Chondrocyte (in vitro differentiated cells): ENCODE results near the gene GRN. TPM values are rescaled to one million over a fixed set of nuclear protein-coding genes. Genes with fewer than 3 reads are reported as not detected.
"Not testable (repeated sequence)": the region's sequence is repeated elsewhere in the genome, so short reads cannot be mapped to it uniquely, and the experiment has no call there.

Source experiments
- DNase-seq: peaks from one replicate; pipeline ENCODE4 v3.0.0; 2021; ENCODE audit warnings: mixed read lengths, low spot score
- H3K27ac Mint-ChIP-seq: one replicate; pipeline ENCODE4 v1.8.0; 2021; ENCODE audit warnings: mild to moderate bottlenecking, moderate library complexity, mixed read lengths; ENCODE audit not compliant: unreplicated experiment
- H3K27me3 Mint-ChIP-seq: 2 replicates; pipeline ENCODE4 v1.8.0; 2021; ENCODE audit warnings: low read depth, mixed read lengths
- H3K36me3 Mint-ChIP-seq: 2 replicates; pipeline ENCODE4 v1.8.0; 2021; ENCODE audit warnings: low read depth, mixed read lengths
- H3K4me1 Mint-ChIP-seq: 2 replicates; pipeline ENCODE4 v1.8.0; 2021; ENCODE audit warnings: low read depth, mild to moderate bottlenecking, mixed read lengths
- H3K4me3 Mint-ChIP-seq: one replicate; pipeline ENCODE4 v1.8.0; 2021; ENCODE audit warnings: mild to moderate bottlenecking, moderate library complexity, mixed read lengths; ENCODE audit not compliant: unreplicated experiment
- H3K9me3 Mint-ChIP-seq: 2 replicates; pipeline ENCODE4 v1.8.0; 2021; ENCODE audit warnings: low read depth, mixed read lengths
- CTCF ChIP-seq: fragments of 200-600 bp; sonication (generic); IDR thresholded peaks from 2 replicates; pipeline ENCODE4 v1.5.0; 2021; ENCODE audit warnings: antibody characterized with exemption, mild to moderate bottlenecking, moderate library complexity
- total RNA-seq: library from RNA; stranded (reverse); gene quantifications from 3 replicates; pipeline ENCODE4 v1.2.1, GENCODE V29; 2021

GRN gene
- total RNA-seq, 1 donor from 2014 or later: 342 TPM

GRCh38 chr17:44362459-44362948 is 17.4 kb downstream of the GRN start:
- Mint-ChIP-seq H3K27me3 (peaks cover 11% of the 10 kb centered on the region), H3K9me3 (no peaks in the 10 kb centered on the region), H3K36me3 (no peaks in the 10 kb centered on the region), H3K27ac (no peak overlapping the region), H3K4me3 (peak overlapping the region; percentile 80), H3K4me1 (peaks cover 23% of the 10 kb centered on the region)
- TF ChIP-seq CTCF: no peak
- peak; percentile 66 for DNase-seq

DNA sequence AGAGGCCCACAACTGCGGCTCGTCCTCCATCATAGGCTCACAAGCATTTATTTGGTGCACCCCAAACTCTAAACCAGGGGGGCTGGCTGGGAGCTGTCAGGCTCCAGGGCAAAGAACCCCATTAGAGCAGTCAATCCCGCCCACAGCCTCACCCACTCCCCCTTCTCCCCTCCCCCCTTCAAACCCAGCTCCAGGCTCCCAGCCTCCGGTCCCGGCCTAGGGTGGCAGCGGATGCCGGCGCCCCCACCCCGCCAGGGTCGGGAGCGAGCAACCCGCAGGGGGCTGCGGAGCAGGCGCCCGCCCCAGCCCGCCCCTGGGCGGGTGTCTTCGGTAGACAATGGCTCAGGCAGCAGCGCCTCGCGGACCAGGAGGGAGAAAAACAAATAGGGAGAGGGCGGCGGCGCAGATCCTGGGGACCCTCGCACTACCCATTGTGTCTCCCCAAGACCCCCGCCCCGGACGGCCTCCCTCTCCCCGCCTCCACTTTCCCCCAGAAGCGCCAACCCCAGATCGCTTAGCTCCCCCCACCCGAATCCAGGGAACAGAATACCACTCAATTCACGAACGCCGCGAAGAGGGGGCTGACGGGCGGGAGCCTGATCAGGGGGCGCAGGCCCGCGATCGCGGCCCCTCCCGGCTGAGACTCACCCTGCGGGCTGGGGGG is 18.0 kb downstream of the GRN start:
- H3K9me3 Mint-ChIP-seq: no peaks in the 10 kb centered on the region
- peaks cover 23% of the 10 kb centered on the region for H3K4me1 Mint-ChIP-seq
- H3K4me3 Mint-ChIP-seq: peak overlapping the region; percentile 80
- H3K27me3 Mint-ChIP-seq: peaks cover 11% of the 10 kb centered on the region
- H3K36me3 Mint-ChIP-seq: no peaks in the 10 kb centered on the region
- H3K27ac Mint-ChIP-seq: no peak overlapping the region
- no peak for TF ChIP-seq CTCF
- peak; percentile 87 for DNase-seq

DNA sequence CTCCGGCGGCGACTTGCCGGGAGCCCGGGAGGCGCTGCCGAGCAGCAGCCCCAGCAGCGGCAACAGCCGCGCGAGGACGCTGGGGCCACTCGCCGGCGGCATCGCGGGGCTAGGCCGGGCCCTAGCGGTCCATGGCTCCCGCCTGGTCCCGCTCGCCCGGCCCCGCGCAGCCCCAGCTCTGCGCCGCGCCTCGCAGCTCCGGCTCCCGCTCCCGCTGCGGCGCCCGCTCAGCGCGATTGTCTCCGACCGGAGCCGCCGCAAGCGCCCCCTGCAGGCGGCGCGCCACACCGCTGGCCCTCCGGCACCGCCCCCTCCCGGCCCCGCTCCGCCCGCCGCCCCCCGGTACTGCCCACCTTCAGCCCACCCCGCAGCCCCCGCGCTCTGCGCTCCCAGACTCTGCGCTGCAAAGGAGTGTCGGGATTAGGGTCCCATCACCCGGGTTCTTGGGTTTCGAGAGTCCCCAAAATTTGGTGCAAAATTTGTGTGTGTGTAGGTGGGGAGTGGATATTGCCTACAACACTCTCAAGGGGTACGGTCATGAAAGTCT is 18.6 kb downstream of the GRN start, which contains the start of gene FAM171A2:
Gene FAM171A2, minus strand, starts transcription at position 241 of the 547 bp plus-strand sequence. Its CDS starts 139 bp downstream, at position 102.
- no peaks in the 10 kb centered on the region for H3K9me3 Mint-ChIP-seq

GRCh38 chr17:44365051-44365450 is 19.9 kb downstream of the GRN start:
- not testable (repeated sequence) for H3K4me3 Mint-ChIP-seq

More for the DNA sequence above, 18.6 kb downstream of the GRN start, which contains the start of gene FAM171A2:
- no peak within 1 kb of the TSS for H3K27ac Mint-ChIP-seq
- peak; percentile 87 for TF ChIP-seq CTCF
- H3K4me1 Mint-ChIP-seq: peaks cover 23% of the 10 kb centered on the region
- H3K36me3 Mint-ChIP-seq: no peaks in the 10 kb centered on the region
- peak within 1 kb of the TSS; percentile 80 for H3K4me3 Mint-ChIP-seq
- peaks cover 11% of the 10 kb centered on the region for H3K27me3 Mint-ChIP-seq
- DNase-seq: no peak

DNA sequence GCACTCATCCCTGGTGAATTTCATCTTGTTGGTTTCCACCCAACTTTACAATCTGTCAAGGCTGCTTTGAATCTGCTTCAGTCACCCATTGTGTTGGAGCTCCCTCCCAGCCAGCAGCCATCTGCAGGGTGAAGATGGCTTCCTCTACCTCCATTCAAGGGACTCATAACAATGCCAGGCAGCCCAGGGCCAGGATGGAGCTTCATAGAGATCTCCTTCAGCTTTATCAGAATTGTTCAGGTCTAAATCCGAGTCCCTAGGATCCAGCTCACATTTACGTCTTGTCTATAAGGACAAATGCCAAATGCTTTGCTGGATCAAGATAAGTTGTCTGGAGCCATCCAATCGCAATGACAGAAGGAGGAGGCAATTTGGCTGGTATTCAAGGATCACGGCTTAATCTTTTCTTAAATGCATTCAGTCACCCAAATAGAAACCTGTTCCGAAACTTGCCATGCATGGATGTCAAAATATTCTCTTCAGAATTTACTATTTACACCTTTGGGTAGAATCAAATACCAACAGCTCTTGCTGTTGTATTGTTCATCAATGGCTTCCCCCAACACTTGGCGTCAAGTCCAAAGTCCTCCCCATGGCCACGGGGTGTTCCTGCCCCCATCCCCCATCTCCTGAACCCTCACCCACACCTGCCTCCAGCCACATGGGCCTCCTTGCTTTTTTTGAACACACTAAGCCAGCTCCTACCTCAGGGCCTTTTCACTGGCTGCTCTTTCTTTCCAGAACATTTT is 22.3 kb downstream of the GRN start:
- Mint-ChIP-seq H3K4me1 (peaks cover 7% of the 10 kb centered on the region), H3K27ac (peak overlapping the region; percentile 14), H3K36me3 (no peaks in the 10 kb centered on the region), H3K4me3 (no peak overlapping the region), H3K9me3 (no peaks in the 10 kb centered on the region), H3K27me3 (peaks cover 11% of the 10 kb centered on the region)
- no peak for TF ChIP-seq CTCF
- DNase-seq: no peak

More at GRCh38 chr17:44365051-44365450, 19.9 kb downstream of the GRN start:
- DNase-seq, H3K27ac Mint-ChIP-seq, H3K9me3 Mint-ChIP-seq, H3K36me3 Mint-ChIP-seq: not testable (repeated sequence)
- peaks cover 11% of the 10 kb centered on the region for H3K27me3 Mint-ChIP-seq
- peaks cover 23% of the 10 kb centered on the region for H3K4me1 Mint-ChIP-seq

DNA sequence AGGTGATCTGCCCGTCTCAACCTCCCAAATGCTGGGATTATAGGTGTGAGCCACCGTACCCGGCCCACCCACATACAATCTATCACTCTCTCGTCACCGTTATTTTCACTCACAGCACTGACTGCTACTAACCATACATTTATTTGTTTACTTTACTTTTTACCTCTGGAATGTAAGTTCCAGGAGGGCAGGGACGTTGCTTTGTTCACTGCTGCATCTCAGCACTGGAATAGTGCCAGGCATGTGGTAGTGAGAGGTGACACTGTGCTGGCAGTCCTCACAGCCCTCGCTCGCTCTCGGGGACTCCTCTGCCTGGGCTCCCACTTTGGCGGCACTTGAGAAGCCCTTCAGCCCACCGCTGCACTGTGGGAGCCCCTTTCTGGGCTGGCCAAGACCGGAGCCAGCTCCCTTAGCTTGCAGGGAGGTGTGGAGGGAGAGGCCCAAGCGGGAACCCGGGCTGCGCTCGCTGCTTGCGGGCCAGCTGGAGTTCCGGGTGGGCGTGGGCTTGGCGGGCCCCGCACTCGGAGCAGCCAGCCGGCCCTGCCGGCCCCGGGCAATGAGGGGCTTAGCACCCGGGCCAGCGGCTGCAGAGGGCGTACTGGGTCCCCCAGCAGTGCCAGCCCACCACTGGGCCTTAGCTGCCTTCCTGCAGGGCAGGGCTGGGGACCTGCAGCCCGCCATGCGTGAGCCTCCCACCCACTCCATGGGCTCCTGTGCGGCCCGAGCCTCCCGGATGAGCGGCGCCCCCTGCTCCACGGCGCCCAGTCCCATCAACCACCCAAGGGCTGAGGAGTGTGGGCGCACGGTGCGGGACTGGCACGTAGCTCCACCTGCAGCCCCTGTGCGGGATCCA is 23.5 kb downstream of the GRN start:
- H3K4me1 Mint-ChIP-seq, H3K9me3 Mint-ChIP-seq, H3K36me3 Mint-ChIP-seq, H3K27ac Mint-ChIP-seq, H3K4me3 Mint-ChIP-seq: not testable (repeated sequence)
- DNase-seq: peak; percentile 68
- peaks cover 11% of the 10 kb centered on the region for H3K27me3 Mint-ChIP-seq

- H3K9me3 Mint-ChIP-seq, DNase-seq, H3K4me3 Mint-ChIP-seq, H3K4me1 Mint-ChIP-seq, H3K27ac Mint-ChIP-seq, H3K36me3 Mint-ChIP-seq: not testable (repeated sequence)
- H3K27me3 Mint-ChIP-seq: peaks cover 11% of the 10 kb centered on the region
Measured at GRCh38 chr17:44369414-44370023, 24.4 kb downstream of the GRN start.
